ENCODE results near the gene EMC10.
A peak's percentile ranks its signal among the peaks of the same experiment; 100 is the strongest.
"Not testable (repeated sequence)": the region's sequence is repeated elsewhere in the genome, so short reads cannot be mapped to it uniquely, and the experiment has no call there.

Gene EMC10

GRCh38 chr19:50451223-50451534 is 25.1 kb upstream of the EMC10 start:
- DNase-seq (ENCODE audit: low read depth): no peak

GRCh38 chr19:50453243-50453642 is 23.1 kb upstream of the EMC10 start:
- DNase-seq (ENCODE audit: low read depth): no peak

- DNase-seq (ENCODE audit: low read depth): no peak
Measured at GRCh38 chr19:50455992-50456391, 20.3 kb upstream of the EMC10 start.

- no peak for DNase-seq (ENCODE audit: low read depth)
Measured at GRCh38 chr19:50457300-50457699, 19.0 kb upstream of the EMC10 start.

- no peak for DNase-seq (ENCODE audit: low read depth)
Measured at GRCh38 chr19:50458396-50459066, 17.8 kb upstream of the EMC10 start.

- DNase-seq (ENCODE audit: low read depth): no peak
Measured at GRCh38 chr19:50459067-50459456, 17.2 kb upstream of the EMC10 start.

GRCh38 chr19:50459638-50460037 is 16.7 kb upstream of the EMC10 start:
- DNase-seq (ENCODE audit: low read depth): no peak

GRCh38 chr19:50460161-50460765 is 16.0 kb upstream of the EMC10 start:
- DNase-seq (ENCODE audit: low read depth): peak; percentile 42

GRCh38 chr19:50461066-50461875 is 15.0 kb upstream of the EMC10 start:
- peak; percentile 41 for DNase-seq (ENCODE audit: low read depth)

GRCh38 chr19:50462970-50463369 is 13.3 kb upstream of the EMC10 start:
- DNase-seq (ENCODE audit: low read depth): no peak

GRCh38 chr19:50464348-50464747 is 12.0 kb upstream of the EMC10 start:
- DNase-seq (ENCODE audit: low read depth): no peak

GRCh38 chr19:50465000-50465399 is 11.3 kb upstream of the EMC10 start:
- DNase-seq (ENCODE audit: low read depth): no peak

- DNase-seq (ENCODE audit: low read depth): no peak
Measured at GRCh38 chr19:50465986-50466705, 10.2 kb upstream of the EMC10 start.

- DNase-seq (ENCODE audit: low read depth): no peak
Measured at GRCh38 chr19:50466706-50467039, 9.6 kb upstream of the EMC10 start.

GRCh38 chr19:50467566-50467965 is 8.7 kb upstream of the EMC10 start:
- no peak for DNase-seq (ENCODE audit: low read depth)

- DNase-seq (ENCODE audit: low read depth): no peak
Measured at GRCh38 chr19:50468818-50469217, 7.5 kb upstream of the EMC10 start.

- not testable (repeated sequence) for DNase-seq (ENCODE audit: low read depth)
Measured at GRCh38 chr19:50473336-50473735, 3.0 kb upstream of the EMC10 start.

- no peak for DNase-seq (ENCODE audit: low read depth)
Measured at GRCh38 chr19:50475101-50475568, 1.2 kb upstream of the EMC10 start.

GRCh38 chr19:50475736-50476223 is 527 bp upstream of the EMC10 start:
- DNase-seq (ENCODE audit: low read depth): no peak

GRCh38 chr19:50476907-50477238 is 566 bp downstream of the EMC10 start:
- no peak for DNase-seq (ENCODE audit: low read depth)

- no peak for DNase-seq (ENCODE audit: low read depth)
Measured at GRCh38 chr19:50477751-50478515, 1.6 kb downstream of the EMC10 start.

All from HS-27A (cell line).